SW 1271 (cell line): ENCODE data around the gene BLID.

Source experiments
- DNase-seq, 2 experiments: peaks; one replicate each; lab custom pipeline; 2025; lab: John Stamatoyannopoulos, UW

The BLID gene

DNA sequence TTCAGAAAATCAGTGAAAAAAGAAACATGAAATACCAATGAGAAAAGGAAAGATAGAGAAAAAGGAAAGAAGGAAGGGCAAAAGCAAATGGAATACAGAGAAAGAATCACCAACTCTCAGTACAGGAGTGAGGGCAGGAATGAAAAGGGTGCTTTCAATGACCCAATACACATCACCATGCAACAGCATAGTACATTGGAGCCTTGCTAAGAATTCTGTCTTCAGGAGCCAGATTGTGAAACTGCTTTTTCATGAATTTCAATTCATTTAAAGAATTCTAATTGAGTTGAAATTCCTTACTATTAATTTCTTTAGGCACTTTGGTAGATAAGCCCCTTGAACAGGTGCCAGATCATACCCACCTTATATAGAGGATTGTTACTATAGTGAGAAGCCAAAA is 34.9 kb downstream of the BLID start:
- no peak for DNase-seq

DNA sequence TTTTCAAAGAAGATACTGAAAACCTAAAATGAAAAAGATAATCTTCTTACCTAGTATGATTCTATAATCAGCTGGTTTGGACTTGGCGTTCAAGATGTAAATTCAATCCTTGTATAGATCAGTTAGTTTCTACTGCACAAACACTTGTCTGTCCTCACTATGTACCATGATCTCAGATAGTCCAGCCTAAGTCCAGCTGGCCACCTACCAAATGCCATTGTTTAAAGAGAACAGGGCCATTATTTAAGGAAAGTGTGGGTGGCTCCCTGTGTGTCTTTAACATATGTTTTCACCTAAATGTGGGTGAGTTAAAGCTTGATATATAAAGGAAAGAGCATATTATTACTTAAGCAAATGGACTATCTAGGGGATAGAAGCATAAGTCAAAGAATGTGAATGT is 38.6 kb downstream of the BLID start:
- no peak for DNase-seq

DNA sequence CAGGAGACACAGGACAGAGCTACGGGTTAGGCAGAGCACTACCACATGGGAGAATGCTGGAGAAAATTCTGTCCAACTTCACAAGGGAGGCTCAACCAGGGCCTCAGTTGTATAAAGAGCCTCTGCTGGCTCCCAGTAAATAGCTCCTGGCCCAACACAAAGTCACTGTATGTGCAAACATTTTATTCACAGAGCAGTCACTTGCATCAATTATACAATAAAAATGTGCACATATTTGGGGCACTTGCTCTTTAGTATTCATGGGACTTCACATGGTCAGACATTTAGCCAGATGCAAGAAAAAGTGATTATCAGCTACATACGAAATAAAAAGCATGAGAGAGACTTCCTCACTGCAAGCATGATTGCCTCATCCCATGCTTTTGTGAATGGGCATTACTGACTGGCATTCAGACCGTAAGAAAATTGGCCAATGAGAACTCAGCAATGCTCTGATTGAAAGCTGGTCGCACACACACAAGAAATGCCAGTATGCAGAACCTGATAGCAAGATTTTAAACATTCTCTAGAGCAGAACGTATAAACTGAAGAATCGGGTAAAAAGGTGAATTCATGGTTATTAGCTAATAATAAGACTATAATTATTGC is 39.4 kb downstream of the BLID start:
- no peak for DNase-seq

DNA sequence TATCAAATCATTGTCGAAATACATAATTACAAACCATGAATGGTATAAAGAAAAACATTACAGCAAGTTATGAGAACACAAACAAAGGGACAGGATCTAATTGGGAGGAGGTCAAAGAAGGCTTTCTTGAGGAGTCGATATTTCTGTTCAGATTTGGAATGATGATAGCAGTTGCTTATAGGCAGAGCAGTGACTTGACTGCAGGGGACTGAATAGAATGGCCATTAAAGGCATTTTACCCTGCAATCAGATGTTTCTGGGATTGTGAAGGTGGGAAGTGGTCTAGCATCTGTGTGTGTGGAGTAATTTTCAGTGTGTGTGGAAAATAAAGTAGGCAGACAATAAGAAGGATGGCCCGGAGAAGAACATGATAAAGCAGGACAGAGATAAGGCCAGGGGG is 41.0 kb downstream of the BLID start:
- no peak for DNase-seq

DNA sequence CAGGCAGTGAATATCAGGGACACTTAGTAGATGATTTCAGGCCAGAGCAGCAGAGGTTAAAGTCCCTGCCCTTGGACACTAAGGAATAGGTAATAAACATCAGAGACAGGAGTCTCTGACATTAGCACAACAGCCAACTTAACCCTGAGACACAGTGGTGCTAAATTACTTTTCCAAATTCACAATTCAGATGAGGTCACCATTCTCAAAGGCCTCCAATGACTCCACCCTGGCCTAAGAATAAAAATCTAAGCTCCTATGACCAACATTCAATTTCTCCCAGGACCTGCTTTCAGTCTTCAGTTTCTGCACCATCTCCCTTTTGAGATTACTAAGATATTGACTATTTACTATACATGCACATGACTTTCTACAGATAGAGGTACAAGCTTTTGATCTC is 42.0 kb downstream of the BLID start:
- no peak for DNase-seq

DNA sequence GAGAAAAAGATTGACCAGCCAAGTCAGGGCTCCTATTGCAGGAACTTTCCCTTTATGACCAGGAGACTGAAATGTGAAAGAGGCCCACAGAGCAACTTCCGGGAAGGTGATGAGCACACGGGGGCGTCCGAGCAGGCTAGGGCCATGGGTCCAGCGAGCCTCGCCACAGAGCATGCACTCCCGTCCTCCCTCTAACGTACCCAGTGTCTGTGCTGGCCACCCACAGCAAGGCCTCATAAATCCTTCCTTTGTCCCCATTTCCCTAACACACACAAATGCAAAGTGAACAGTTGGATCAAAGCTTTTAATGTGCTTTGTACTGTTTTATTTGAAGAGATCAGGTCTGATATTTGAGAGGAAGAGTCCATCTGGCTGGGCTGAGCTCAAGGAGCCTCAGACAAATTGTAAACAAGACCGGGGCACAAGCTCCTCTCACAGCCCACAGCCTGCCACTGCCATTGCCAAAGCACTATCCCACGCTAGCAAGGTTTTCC is 44.3 kb downstream of the BLID start:
- DNase-seq: no peak

DNA sequence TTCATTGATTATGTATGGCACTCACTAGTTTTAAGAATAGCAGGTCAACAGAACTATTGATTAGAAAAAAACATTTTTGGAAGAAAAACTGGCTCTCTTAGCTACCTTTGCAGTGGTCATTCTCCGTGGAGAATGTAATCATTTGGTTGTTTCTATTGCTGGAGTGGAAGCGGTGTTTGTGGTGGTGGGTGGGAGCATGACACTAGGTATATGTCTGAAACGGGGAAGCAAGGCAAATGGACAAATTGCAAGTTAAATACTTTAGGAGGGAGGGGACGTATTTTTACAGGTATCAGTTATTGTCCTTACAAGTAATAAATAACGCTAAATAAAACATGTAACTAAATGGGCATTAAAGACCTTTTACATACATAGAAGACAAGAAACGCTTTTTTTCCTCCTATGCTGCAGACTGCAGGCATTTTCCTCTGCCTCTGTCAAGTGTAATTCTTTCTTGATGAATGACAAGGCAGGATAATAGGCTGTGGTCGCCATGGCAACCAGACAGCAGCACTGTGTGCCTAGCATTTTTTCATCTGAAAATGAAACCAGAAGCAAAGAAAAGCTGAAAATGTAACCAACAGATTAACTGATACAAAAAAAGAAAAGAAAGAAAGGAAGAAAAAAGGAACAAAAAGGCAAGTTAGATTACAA is 46.2 kb downstream of the BLID start:
- DNase-seq: peak in 1 of 2 experiments; percentile 34

DNA sequence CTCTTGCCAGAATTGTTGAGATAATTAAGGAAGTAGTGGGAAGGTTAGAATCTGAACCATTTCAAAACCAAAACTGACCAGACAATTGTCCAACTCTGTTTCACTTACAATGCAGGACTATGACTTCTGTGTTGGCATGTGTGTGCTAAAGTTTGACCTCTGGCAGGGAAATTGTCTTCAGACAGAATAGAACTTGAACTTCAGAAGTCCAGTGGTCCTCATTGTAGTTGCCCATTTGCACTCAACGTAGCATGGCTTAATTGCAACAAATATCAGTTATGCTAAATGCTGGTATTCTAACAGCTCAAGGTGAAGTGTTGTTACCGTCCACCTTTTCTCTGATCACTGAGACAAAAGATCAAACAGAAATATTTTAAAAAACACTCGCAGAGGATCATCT is 47.2 kb downstream of the BLID start:
- no peak for DNase-seq

DNA sequence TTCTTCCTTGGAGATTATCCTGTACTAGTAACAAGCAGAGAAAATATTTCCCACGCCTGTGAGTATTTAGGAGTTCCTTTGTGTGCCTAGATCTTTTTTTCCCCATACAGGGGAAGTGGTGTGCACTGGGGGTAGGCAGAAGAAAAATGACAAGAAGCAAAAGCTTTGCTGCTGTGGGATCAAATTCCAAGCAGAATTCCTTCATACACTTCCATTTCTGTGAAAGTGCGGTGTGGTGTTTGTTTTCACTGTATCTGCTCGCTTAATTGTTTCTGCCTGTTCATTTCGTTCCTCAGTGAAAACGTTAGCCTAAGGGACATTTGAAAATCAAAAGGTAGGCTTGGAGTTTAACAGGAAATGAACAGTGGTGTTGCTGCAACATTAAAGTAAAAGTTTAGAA is 47.9 kb downstream of the BLID start:
- no peak for DNase-seq
